DND-41 (cell line): ENCODE data around the gene CDH3.

ENCODE experiments used
- ATAC-seq: fragments of 200-7000 bp; cut with Tn5 transposase; 3 replicates; pipeline ENCODE4 v1.9.1; 2021; ENCODE audit warnings: low read depth; ENCODE audit not compliant: insufficient read depth
- DNase-seq: peaks from one replicate; pipeline ENCODE4 v3.0.0-alpha.2; 2020
- H2AFZ ChIP-seq: 2 replicates; pipeline ENCODE4 v1.6.0; 2012; ENCODE audit warnings: low read depth, low read length
- H3K27ac ChIP-seq: 2 replicates; pipeline ENCODE4 v1.5.1; 2012; ENCODE audit warnings: low read length, inconsistent platforms
- H3K27me3 ChIP-seq: fragments of 200-600 bp; sonication (generic); 2 replicates; pipeline ENCODE4 v1.6.0; 2012; ENCODE audit warnings: low read length, mild to moderate bottlenecking, inconsistent platforms; ENCODE audit not compliant: insufficient read depth, poor library complexity
- H3K36me3 ChIP-seq: 2 replicates; pipeline ENCODE4 v1.5.1; 2012; ENCODE audit warnings: low read length, inconsistent platforms; ENCODE audit not compliant: insufficient read depth
- H3K4me1 ChIP-seq: 2 replicates; pipeline ENCODE4 v1.5.1; 2012; ENCODE audit warnings: mild to moderate bottlenecking, low read length; ENCODE audit not compliant: insufficient read depth
- H3K4me2 ChIP-seq: 2 replicates; pipeline ENCODE4 v1.6.0; 2012; ENCODE audit warnings: mild to moderate bottlenecking, moderate library complexity, low read length, inconsistent platforms; ENCODE audit not compliant: insufficient read depth
- H3K4me3 ChIP-seq, 2 experiments: fragments of 200-600 bp in 1 of 2; shearing (Covaris generic) in 1 of 2; 2 replicates each; pipeline ENCODE4 v1.5.1; 2012 to 2016; ENCODE audit warnings: inconsistent platforms in 2 of 2, low read length in 2 of 2, mild to moderate bottlenecking in 2 of 2, low read depth in 1 of 2, moderate library complexity in 1 of 2
- H3K79me2 ChIP-seq: 2 replicates; pipeline ENCODE4 v1.6.0; 2012; ENCODE audit warnings: low read length, inconsistent platforms; ENCODE audit not compliant: insufficient read depth
- H3K9ac ChIP-seq: 2 replicates; pipeline ENCODE4 v1.6.0; 2012; ENCODE audit warnings: low read depth, mild to moderate bottlenecking, inconsistent platforms, low read length, moderate library complexity
- H3K9me3 ChIP-seq: 2 replicates; pipeline ENCODE4 v1.5.1; 2012; ENCODE audit warnings: low read length, moderate library complexity, mild to moderate bottlenecking, inconsistent platforms; ENCODE audit not compliant: insufficient read depth, severe bottlenecking
- H4K20me1 ChIP-seq: 2 replicates; pipeline ENCODE4 v1.6.0; 2012; ENCODE audit warnings: low read length; ENCODE audit not compliant: insufficient read depth
- EZH2 ChIP-seq: IDR thresholded peaks from 3 replicates; pipeline ENCODE4 v1.6.1; 2012; ENCODE audit warnings: borderline replicate concordance, low read depth, mild to moderate bottlenecking, moderate library complexity, low read length, inconsistent platforms; ENCODE audit not compliant: severe bottlenecking
- TF ChIP-seq, protein P1 (sequence below): IDR thresholded peaks from 2 replicates; pipeline ENCODE4 v1.5.1; 2012; ENCODE audit warnings: borderline replicate concordance, low read length, moderate library complexity, mild to moderate bottlenecking; ENCODE audit not compliant: poor library complexity, severe bottlenecking; ENCODE audit errors: extremely low read depth

The CDH3 gene

DNA sequence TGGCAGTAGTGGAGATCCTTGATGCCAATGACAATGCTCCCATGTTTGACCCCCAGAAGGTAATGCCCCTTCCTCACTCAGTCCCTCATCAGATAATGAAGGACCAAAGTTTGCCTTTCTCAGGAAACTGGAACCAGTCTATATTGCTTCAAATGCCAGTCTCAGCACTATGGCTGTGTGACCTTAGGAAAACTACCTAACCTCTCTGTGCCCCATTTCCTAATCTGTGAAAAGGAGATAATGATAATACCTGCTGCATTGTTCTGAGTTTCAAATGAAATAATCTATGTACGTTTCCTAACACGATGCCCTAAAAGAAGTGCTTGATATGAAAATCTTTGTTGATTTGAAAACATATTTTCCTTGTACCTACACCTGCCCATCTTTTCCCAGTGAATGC, 35.9 kb downstream of the CDH3 start:
- no peak overlapping the region for H3K4me3 ChIP-seq
- no peaks in the 10 kb centered on the region for H3K4me1 ChIP-seq
- DNase-seq (no peak), ATAC-seq (no peak)
- no peak overlapping the region for H3K9ac ChIP-seq
- H3K9me3 ChIP-seq, result no peaks in the 10 kb centered on the region
- H3K79me2 ChIP-seq, result no peaks in the 10 kb centered on the region
- H3K4me2 ChIP-seq, result no peak overlapping the region
- H3K36me3 ChIP-seq, result no peaks in the 10 kb centered on the region
- H4K20me1 ChIP-seq, result no peaks in the 10 kb centered on the region
- H3K27ac ChIP-seq, result no peak overlapping the region
- peaks cover 3% of the 10 kb centered on the region for H3K27me3 ChIP-seq
- H2AFZ ChIP-seq, result no peak overlapping the region
- TF ChIP-seq, protein P1, sequence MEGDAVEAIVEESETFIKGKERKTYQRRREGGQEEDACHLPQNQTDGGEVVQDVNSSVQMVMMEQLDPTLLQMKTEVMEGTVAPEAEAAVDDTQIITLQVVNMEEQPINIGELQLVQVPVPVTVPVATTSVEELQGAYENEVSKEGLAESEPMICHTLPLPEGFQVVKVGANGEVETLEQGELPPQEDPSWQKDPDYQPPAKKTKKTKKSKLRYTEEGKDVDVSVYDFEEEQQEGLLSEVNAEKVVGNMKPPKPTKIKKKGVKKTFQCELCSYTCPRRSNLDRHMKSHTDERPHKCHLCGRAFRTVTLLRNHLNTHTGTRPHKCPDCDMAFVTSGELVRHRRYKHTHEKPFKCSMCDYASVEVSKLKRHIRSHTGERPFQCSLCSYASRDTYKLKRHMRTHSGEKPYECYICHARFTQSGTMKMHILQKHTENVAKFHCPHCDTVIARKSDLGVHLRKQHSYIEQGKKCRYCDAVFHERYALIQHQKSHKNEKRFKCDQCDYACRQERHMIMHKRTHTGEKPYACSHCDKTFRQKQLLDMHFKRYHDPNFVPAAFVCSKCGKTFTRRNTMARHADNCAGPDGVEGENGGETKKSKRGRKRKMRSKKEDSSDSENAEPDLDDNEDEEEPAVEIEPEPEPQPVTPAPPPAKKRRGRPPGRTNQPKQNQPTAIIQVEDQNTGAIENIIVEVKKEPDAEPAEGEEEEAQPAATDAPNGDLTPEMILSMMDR, result no peak
- no peak for TF ChIP-seq EZH2

DNA sequence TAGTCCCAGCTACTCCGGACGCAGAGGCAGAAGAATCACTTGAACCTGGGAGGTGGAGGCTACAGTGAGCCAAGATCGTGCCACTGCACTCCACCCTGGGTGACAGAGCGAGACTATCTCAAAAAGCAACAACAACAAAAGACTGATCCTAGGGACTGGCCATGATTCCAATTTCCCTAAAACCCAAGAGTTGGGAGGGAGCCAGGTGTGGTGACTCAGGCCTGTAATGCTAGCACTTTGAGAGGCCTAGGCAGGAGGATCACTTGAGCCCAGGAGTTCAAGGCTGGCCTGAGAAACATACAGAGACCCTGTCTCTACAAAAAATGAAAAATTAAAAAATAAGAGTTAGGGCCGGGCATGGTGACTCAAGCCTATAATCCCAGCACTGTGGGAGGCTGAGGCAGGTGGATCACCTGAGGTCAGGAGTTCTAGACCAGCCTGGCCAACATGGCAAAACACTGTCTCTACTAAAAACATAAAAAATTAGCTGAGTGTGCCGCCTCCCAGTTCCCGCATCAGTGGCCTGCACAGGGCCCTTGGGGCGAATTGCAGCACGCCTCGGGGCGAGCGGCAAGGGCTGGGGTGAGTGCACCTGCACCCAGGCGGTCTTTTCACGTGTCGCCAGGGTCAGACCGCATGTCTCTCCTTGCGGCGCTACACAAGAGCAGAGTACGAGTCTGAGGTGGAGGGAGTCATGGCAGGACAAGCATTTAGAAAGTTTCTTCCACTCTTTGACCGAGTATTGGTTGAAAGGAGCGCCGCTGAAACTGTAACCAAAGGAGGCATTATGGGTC, 40.8 kb downstream of the CDH3 start:
- ATAC-seq, result no peak
- Histone ChIP-seq H3K79me2 (no peaks in the 10 kb centered on the region), H3K4me2 (no peak overlapping the region), H3K4me1 (no peaks in the 10 kb centered on the region), H3K27ac (no peak overlapping the region), H3K9me3 (no peaks in the 10 kb centered on the region), H3K36me3 (no peaks in the 10 kb centered on the region), H2AFZ (no peak overlapping the region), H3K27me3 (no peaks in the 10 kb centered on the region), H4K20me1 (no peaks in the 10 kb centered on the region), H3K4me3 (no peak overlapping the region), H3K9ac (no peak overlapping the region)
- DNase-seq, result no peak
- no peak for TF ChIP-seq EZH2
- TF ChIP-seq, protein P1, result no peak

DNA sequence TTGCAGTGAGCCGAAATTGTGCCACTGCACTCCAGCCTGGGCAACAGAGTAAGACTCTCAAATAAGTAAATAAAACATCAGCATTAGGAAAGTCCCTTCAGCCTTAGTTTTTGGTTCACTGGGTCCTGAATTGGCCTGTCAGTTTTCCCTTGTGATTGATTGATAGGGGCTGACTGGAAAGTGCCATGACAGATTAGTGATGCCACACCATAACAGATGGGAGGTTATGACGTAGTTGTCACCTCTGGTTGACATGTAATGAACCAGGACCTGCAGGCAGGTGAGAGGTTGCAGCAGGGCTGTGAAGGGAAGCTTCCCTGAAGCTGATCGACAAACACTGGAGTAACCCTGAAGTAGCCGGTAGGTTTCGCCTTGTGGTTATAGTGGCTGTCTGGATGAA, 41.8 kb downstream of the CDH3 start:
- Histone ChIP-seq H3K4me1 (no peaks in the 10 kb centered on the region), H3K9me3 (no peaks in the 10 kb centered on the region), H3K4me3 (no peak overlapping the region), H4K20me1 (no peaks in the 10 kb centered on the region), H2AFZ (no peak overlapping the region), H3K9ac (no peak overlapping the region), H3K36me3 (no peaks in the 10 kb centered on the region), H3K27me3 (no peaks in the 10 kb centered on the region), H3K27ac (no peak overlapping the region), H3K4me2 (no peak overlapping the region), H3K79me2 (no peaks in the 10 kb centered on the region)
- no peak for ATAC-seq
- no peak for DNase-seq
- TF ChIP-seq, protein P1, result no peak
- TF ChIP-seq EZH2, result no peak
